GM12878 (cell line): ENCODE results near the gene BLOC1S4. TPM values are rescaled to one million over a fixed set of nuclear protein-coding genes. Genes with fewer than 3 reads are reported as not detected.

Experiments used
- ATAC-seq: fragments of 200-7000 bp; cut with Tn5 transposase; 3 replicates; pipeline ENCODE4 v1.9.1; 2020; ENCODE audit warnings: mild to moderate bottlenecking, moderate library complexity
- BruUV-seq: library from RNA; stranded (reverse); fragments of 400-500 nt; replicated peaks from 2 replicates; lab custom pipeline; 2021; lab: Mats Ljungman, UMichigan
- CTCF ChIA-PET: fragments of 300-600 bp; sonication (Branson Sonifier 250); formaldehyde crosslinking; extraction: SDS; loops from one replicate; lab custom pipeline; 2021; ENCODE audit warnings: inconsistent platforms; lab: Yijun Ruan, JAX
- POLR2A ChIA-PET: fragments of 350-600 bp; formaldehyde crosslinking; extraction: SDS; loops from one replicate; lab custom pipeline; 2021; ENCODE audit warnings: inconsistent platforms; lab: Charles Lee
- RAD21 ChIA-PET: fragments of 300-600 bp; sonication (Branson Sonifier 250); formaldehyde crosslinking; loops from one replicate; lab custom pipeline; 2023; ENCODE audit warnings: antibody characterized with exemption; ENCODE audit not compliant: unreplicated experiment; lab: Charles Lee
- SMC1A ChIA-PET: fragments of 300-600 bp; sonication (Branson Sonifier 250); formaldehyde crosslinking; loops from one replicate; lab custom pipeline; 2023; ENCODE audit not compliant: unreplicated experiment, uncharacterized antibody; lab: Charles Lee
- DNase-seq: peaks from one replicate; pipeline ENCODE4 v3.0.0-alpha.2; 2011; ENCODE audit warnings: low read depth, low spot score
- FAIRE-seq: peaks from 3 replicates; lab custom pipeline; 2011; peaks lifted over from hg19 to GRCh38; lab: Jason Lieb, UNC
- H2AFZ ChIP-seq: 2 replicates; pipeline ENCODE4 v1.6.0; 2011; ENCODE audit warnings: low read depth, low read length, control low read depth; ENCODE audit not compliant: control insufficient read depth
- H3K27ac ChIP-seq: 2 replicates; pipeline ENCODE4 v1.5.1; 2011; ENCODE audit warnings: control low read depth; ENCODE audit not compliant: control insufficient read depth, insufficient read depth
- H3K27me3 ChIP-seq, 2 experiments: replicated peaks in 1 of 2; 2 replicates each; pipeline versions ENCODE4 v1.6.0 to v1.6.1; 2011; ENCODE audit warnings: low read length in 1 of 2; ENCODE audit not compliant: control insufficient read depth in 2 of 2, insufficient read depth in 2 of 2
- H3K36me3 ChIP-seq, 2 experiments: 2 replicates each; pipeline ENCODE4 v1.5.1; 2011; ENCODE audit warnings: low read length in 1 of 2; ENCODE audit not compliant: control insufficient read depth in 2 of 2, insufficient read depth in 2 of 2
- H3K4me1 ChIP-seq: 2 replicates; pipeline ENCODE4 v1.6.1; 2011; ENCODE audit warnings: mild to moderate bottlenecking, low read length, moderate library complexity, mixed read lengths; ENCODE audit not compliant: control insufficient read depth, insufficient read depth
- H3K4me2 ChIP-seq: 2 replicates; pipeline ENCODE4 v1.6.0; 2011; ENCODE audit warnings: control low read depth; ENCODE audit not compliant: control insufficient read depth, insufficient read depth
- H3K4me3 ChIP-seq: fragments of 200-600 bp; sonication (generic); 2 replicates; pipeline ENCODE4 v1.5.1; 2016
- H3K79me2 ChIP-seq: 2 replicates; pipeline ENCODE4 v1.6.0; 2011; ENCODE audit warnings: low read length; ENCODE audit not compliant: control insufficient read depth, insufficient read depth
- H3K9ac ChIP-seq: 2 replicates; pipeline ENCODE4 v1.8.0; 2011; ENCODE audit warnings: low read length, control low read depth, mixed read lengths; ENCODE audit not compliant: control insufficient read depth, insufficient read depth
- H3K9me3 ChIP-seq: replicated peaks from 3 replicates; pipeline ENCODE4 v1.5.1; 2011; ENCODE audit warnings: mild to moderate bottlenecking, low read length; ENCODE audit not compliant: control insufficient read depth, insufficient read depth
- H4K20me1 ChIP-seq: 2 replicates; pipeline ENCODE4 v1.6.0; 2011; ENCODE audit not compliant: control insufficient read depth, insufficient read depth
- ELK1 ChIP-seq: IDR thresholded peaks from 2 replicates; pipeline ENCODE4 v1.6.1; 2012; ENCODE audit warnings: low read depth, low read length, improper control_type of control experiment
- EZH2 ChIP-seq: IDR thresholded peaks from 2 replicates; pipeline ENCODE4 v1.6.1; 2012; ENCODE audit warnings: low read depth, mild to moderate bottlenecking, control low read depth, inconsistent platforms, low read length, borderline replicate concordance; ENCODE audit not compliant: control insufficient read depth
- MYC ChIP-seq: IDR thresholded peaks from 2 replicates; pipeline ENCODE4 v1.6.1; 2011; ENCODE audit warnings: mild to moderate bottlenecking, low read length, moderate library complexity, inconsistent platforms; ENCODE audit not compliant: insufficient read depth, insufficient replicate concordance, insufficient read length, severe bottlenecking
- NR2C1 ChIP-seq: fragments of 450-650 bp; IDR thresholded peaks from 2 replicates; pipeline ENCODE4 v1.6.1; 2017; ENCODE audit warnings: antibody characterized with exemption, mild to moderate bottlenecking, moderate library complexity
- PAX5 ChIP-seq: IDR thresholded peaks from 2 replicates; pipeline ENCODE4 v1.6.1; 2011; ENCODE audit warnings: low read depth, low read length, borderline replicate concordance
- SREBF2 ChIP-seq: IDR thresholded peaks from 2 replicates; pipeline ENCODE4 v1.6.1; 2012; ENCODE audit warnings: mild to moderate bottlenecking, low read length
- WGBS: methylation state at CpG from one replicate; pipeline ENCODE4 v1.1.6; 2016; ENCODE audit warnings: low lambda C conversion rate; ENCODE audit not compliant: insufficient replicate concordance, insufficient coverage; ENCODE audit errors: missing lambda C conversion rate; 5-methylcytosine and 5-hydroxymethylcytosine counted together
- in situ Hi-C: fragments of 300-500 bp; cut with MboI; formaldehyde crosslinking; loops from 9 replicates; pipeline ENCODE4 v1.14.3; 2018; ENCODE audit warnings: mixed read lengths
- intact Hi-C: fragments of 100-400 bp; cut with micrococcal nuclease; formaldehyde crosslinking; loops from one replicate; pipeline ENCODE4 v1.14.2; 2022; ENCODE audit not compliant: unreplicated experiment
- polyA plus RNA-seq, 11 experiments: library from polyadenylated mRNA; depleted of rRNA in 4 of 11; unstranded in 6 of 11; stranded (reverse) in 5 of 11; fragments of >200 nt; fragmentation: Nextera tagmentation in 4 of 11; fragmentation: Illumina TruSeq in 1 of 11; extraction: Ambion mirVana in 4 of 11; extraction: Trizol in 1 of 11; gene quantifications; 1 replicate in 1 of 11; 2 replicates in 10 of 11; pipeline versions ENCODE4 v1.2.1 to v1.2.3, GENCODE V29; 2011 to 2016; ENCODE audit warnings: inconsistent platforms in 2 of 11, missing spikeins in 2 of 11, low read depth in 1 of 11
- total RNA-seq, 4 experiments: library from RNA; depleted of rRNA in 3 of 4; stranded (reverse); fragments of >200 nt in 3 of 4; fragmentation: Illumina TruSeq in 1 of 4; extraction: Trizol in 1 of 4; gene quantifications; 2 replicates each; pipeline versions ENCODE4 v1.2.1 to v1.2.3, GENCODE V29; 2013 to 2021
- TF ChIP-seq, protein P1 (sequence below), 3 experiments: IDR thresholded peaks in 2 of 3; conservative IDR thresholded peaks in 1 of 3; 2 replicates each; pipeline ENCODE4 v1.5.1; 2011; ENCODE audit warnings: low read depth in 3 of 3, low read length in 3 of 3, mild to moderate bottlenecking in 3 of 3, control low read depth in 2 of 3, moderate library complexity in 2 of 3, inconsistent platforms in 1 of 3, mixed read lengths in 1 of 3; ENCODE audit not compliant: control insufficient read depth in 2 of 3, insufficient read depth in 1 of 3; ENCODE audit errors: extremely low read depth in 1 of 3

The BLOC1S4 gene
- total and polyA plus RNA-seq, 10 of the 15 experiments (the other 5 are each of a cell fraction or from before 2014, with no cell fraction given), result 2.7 to 23.8 (median 9.5) TPM

GRCh38 chr4:6699903-6700302 is 16.1 kb upstream of the BLOC1S4 start (continued):
- TF ChIP-seq ELK1 (no peak), EZH2 (no peak), PAX5 (no peak), MYC (no peak), NR2C1 (no peak)

DNA sequence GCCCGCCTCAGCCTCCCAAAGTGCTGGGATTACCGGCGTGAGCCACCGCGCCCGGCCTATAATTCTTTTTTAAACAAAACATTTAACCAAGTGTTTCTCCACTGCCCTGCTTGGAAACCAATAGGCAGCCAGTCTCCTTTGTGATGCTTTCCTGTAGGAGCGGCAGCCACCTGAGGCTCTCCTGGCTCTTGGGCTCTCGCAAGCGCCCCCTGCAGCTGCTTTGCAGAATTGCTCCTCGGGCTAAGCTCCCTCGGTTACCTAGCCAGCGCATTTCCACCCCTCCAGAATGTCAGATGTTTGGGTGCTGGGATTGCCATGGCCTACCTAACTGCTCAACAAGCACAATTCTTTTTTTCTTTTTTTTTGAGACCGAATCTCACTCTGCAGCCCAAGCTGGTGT is 14.6 kb upstream of the BLOC1S4 start:
- no peak for TF ChIP-seq SREBF2
- TF ChIP-seq, protein P1, sequence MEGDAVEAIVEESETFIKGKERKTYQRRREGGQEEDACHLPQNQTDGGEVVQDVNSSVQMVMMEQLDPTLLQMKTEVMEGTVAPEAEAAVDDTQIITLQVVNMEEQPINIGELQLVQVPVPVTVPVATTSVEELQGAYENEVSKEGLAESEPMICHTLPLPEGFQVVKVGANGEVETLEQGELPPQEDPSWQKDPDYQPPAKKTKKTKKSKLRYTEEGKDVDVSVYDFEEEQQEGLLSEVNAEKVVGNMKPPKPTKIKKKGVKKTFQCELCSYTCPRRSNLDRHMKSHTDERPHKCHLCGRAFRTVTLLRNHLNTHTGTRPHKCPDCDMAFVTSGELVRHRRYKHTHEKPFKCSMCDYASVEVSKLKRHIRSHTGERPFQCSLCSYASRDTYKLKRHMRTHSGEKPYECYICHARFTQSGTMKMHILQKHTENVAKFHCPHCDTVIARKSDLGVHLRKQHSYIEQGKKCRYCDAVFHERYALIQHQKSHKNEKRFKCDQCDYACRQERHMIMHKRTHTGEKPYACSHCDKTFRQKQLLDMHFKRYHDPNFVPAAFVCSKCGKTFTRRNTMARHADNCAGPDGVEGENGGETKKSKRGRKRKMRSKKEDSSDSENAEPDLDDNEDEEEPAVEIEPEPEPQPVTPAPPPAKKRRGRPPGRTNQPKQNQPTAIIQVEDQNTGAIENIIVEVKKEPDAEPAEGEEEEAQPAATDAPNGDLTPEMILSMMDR (IDR thresholded peaks at IDR 0.05 in 2 of 3, conservative IDR thresholded peaks at IDR 0.05 in 1 of 3; ENCODE audit: control insufficient read depth in 2 of 3, extremely low read depth in 1 of 3, insufficient read depth in 1 of 3, low read depth in 3 of 3, low read length in 3 of 3), result peak in 2 of 3 experiments; percentile 35 to 40; a peak in 5 of 6 replicates
- DNase-seq, result no peak
- Histone ChIP-seq H3K9ac (no peak overlapping the region), H3K36me3 (peaks cover 3 to 18% of the 10 kb centered on the region in 2 experiments; a peak in 3 of 4 replicates), H3K4me2 (no peak overlapping the region), H4K20me1 (no peaks in the 10 kb centered on the region), H3K4me1 (peaks cover 5% of the 10 kb centered on the region), H3K79me2 (peaks cover 21% of the 10 kb centered on the region), H2AFZ (no peak overlapping the region), H3K27me3 (no peaks in the 10 kb centered on the region), H3K4me3 (no peak overlapping the region), H3K27ac (no peak overlapping the region), H3K9me3 (peaks cover 5% of the 10 kb centered on the region; the same call in 2 of the 3 replicates)
- in situ Hi-C loops (no loop called here), intact Hi-C loops (no loop called here)
- ChIA-PET RAD21 (interaction anchor here (1.0 kb wide), 1 partner anchor 27 kb away, joined by 3 read pairs; no protein-coding TSS in a partner anchor), CTCF (interaction anchor here (0.9 to 2.1 kb wide), 3 partner anchors 13 to 156 kb away, joined by 3 to 4 read pairs (median 4); no protein-coding TSS in a partner anchor), SMC1A (interaction anchor here (0.9 to 1.3 kb wide), 2 partner anchors 10 to 26 kb away, joined by 3 read pairs; no protein-coding TSS in a partner anchor), POLR2A (no interaction called here)
- WGBS, result 93% methylated on average over 12 of the region's 13 CpGs
- no TSS peak for BruUV-seq
- FAIRE-seq, result no peak
- no peak for ATAC-seq
